CD4-positive, alpha-beta T cell treated with Interleukin-12 subunit alpha and Interleukin-12 subunit beta, for 1 hour (primary cell): Measurements from ENCODE around the gene ABCG1.
"Not testable (repeated sequence)": the region's sequence is repeated elsewhere in the genome, so short reads cannot be mapped to it uniquely, and the experiment has no call there.

Experiments used
- DNase-seq: peaks from one replicate; pipeline ENCODE4 v3.0.0-alpha.2; 2020

ABCG1 gene

GRCh38 chr21:42218836-42219605, at the start of gene ABCG1:
Gene ABCG1, plus strand, starts transcription at chr21:42219140. Its CDS starts 123 bp downstream, at chr21:42219263.
- DNase-seq: peak; percentile 65

- DNase-seq: no peak
These were observed 49.2 kb upstream of the ABCG1 start for GRCh38 chr21:42169758-42170157.

- DNase-seq: no peak
These were observed 47.6 kb upstream of the ABCG1 start for GRCh38 chr21:42171091-42172053.

- no peak for DNase-seq
These were observed 46.1 kb upstream of the ABCG1 start for GRCh38 chr21:42172596-42173483.

- DNase-seq: no peak
These were observed 44.8 kb upstream of the ABCG1 start for GRCh38 chr21:42174173-42174572.

- DNase-seq: no peak
These were observed 43.7 kb upstream of the ABCG1 start for GRCh38 chr21:42175110-42175710.

GRCh38 chr21:42176859-42177258, 42.1 kb upstream of the ABCG1 start:
- no peak for DNase-seq

- no peak for DNase-seq
These were observed 39.6 kb upstream of the ABCG1 start for GRCh38 chr21:42179316-42179715.

GRCh38 chr21:42180001-42180400, 38.9 kb upstream of the ABCG1 start:
- not testable (repeated sequence) for DNase-seq

- no peak for DNase-seq
These were observed 36.1 kb upstream of the ABCG1 start for GRCh38 chr21:42182713-42183371.

- DNase-seq: no peak
These were observed 35.3 kb upstream of the ABCG1 start for GRCh38 chr21:42183374-42184266.

GRCh38 chr21:42186591-42186990, 32.3 kb upstream of the ABCG1 start:
- no peak for DNase-seq

- DNase-seq: peak; percentile 87
These were observed 30.8 kb upstream of the ABCG1 start for GRCh38 chr21:42187976-42188653.

GRCh38 chr21:42188663-42189062, 30.3 kb upstream of the ABCG1 start:
- no peak for DNase-seq

- no peak for DNase-seq
These were observed 29.5 kb upstream of the ABCG1 start for GRCh38 chr21:42189431-42189830.

- no peak for DNase-seq
These were observed 29.0 kb upstream of the ABCG1 start for GRCh38 chr21:42189860-42190485.

GRCh38 chr21:42190486-42190863, 28.5 kb upstream of the ABCG1 start:
- DNase-seq: no peak

GRCh38 chr21:42191064-42191463, 27.9 kb upstream of the ABCG1 start:
- DNase-seq: no peak
